ENCODE measurements around the gene BIK. TPM values are rescaled to one million over a fixed set of nuclear protein-coding genes. Genes with fewer than 3 reads are reported as not detected.

BIK gene
- total RNA-seq, 1 experiment from 2014 or later, result 43.1 TPM

DNA sequence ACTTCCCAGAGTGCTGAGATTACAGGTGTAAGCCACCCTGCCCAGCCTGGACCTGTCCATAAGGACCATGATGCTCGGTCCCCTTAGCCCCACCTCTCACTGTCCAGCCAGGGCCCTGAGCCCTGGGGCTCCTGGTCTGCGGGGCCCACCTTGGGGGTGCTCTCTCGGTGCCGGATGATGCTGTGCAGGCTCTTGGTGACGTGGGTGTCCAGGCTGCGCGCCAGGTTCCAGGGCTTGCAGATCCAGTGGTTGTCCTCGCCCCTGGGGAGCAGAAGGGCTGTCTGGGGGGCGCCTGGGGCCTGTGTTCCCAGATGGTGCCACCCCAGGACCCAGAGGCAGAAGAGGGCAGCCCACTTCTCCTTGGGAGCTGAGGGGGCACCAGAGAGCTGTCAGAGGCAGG is 63.0 kb downstream of the BIK start:
- Mint-ChIP-seq H3K27me3 (ENCODE audit: unreplicated experiment) (no peaks in the 10 kb centered on the region), H3K4me3 (ENCODE audit: low read depth, unreplicated experiment) (no peak overlapping the region), H3K9me3 (ENCODE audit: low read depth, unreplicated experiment) (no peaks in the 10 kb centered on the region), H3K4me1 (ENCODE audit: low read depth, unreplicated experiment) (no peaks in the 10 kb centered on the region), H3K36me3 (ENCODE audit: insufficient read depth, unreplicated experiment) (peaks cover 58% of the 10 kb centered on the region), H3K27ac (ENCODE audit: unreplicated experiment) (no peak overlapping the region)
- intact Hi-C loops (cut with micrococcal nuclease; ENCODE audit: unreplicated experiment), result no loop called here
- CTCF ChIA-PET, result no interaction called here
- BruUV-seq (replicated peaks), result no TSS peak
- no peak for DNase-seq
- TF ChIP-seq, protein P1, sequence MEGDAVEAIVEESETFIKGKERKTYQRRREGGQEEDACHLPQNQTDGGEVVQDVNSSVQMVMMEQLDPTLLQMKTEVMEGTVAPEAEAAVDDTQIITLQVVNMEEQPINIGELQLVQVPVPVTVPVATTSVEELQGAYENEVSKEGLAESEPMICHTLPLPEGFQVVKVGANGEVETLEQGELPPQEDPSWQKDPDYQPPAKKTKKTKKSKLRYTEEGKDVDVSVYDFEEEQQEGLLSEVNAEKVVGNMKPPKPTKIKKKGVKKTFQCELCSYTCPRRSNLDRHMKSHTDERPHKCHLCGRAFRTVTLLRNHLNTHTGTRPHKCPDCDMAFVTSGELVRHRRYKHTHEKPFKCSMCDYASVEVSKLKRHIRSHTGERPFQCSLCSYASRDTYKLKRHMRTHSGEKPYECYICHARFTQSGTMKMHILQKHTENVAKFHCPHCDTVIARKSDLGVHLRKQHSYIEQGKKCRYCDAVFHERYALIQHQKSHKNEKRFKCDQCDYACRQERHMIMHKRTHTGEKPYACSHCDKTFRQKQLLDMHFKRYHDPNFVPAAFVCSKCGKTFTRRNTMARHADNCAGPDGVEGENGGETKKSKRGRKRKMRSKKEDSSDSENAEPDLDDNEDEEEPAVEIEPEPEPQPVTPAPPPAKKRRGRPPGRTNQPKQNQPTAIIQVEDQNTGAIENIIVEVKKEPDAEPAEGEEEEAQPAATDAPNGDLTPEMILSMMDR (IDR thresholded peaks at IDR 0.05; ENCODE audit: unreplicated experiment), result no peak

DNA sequence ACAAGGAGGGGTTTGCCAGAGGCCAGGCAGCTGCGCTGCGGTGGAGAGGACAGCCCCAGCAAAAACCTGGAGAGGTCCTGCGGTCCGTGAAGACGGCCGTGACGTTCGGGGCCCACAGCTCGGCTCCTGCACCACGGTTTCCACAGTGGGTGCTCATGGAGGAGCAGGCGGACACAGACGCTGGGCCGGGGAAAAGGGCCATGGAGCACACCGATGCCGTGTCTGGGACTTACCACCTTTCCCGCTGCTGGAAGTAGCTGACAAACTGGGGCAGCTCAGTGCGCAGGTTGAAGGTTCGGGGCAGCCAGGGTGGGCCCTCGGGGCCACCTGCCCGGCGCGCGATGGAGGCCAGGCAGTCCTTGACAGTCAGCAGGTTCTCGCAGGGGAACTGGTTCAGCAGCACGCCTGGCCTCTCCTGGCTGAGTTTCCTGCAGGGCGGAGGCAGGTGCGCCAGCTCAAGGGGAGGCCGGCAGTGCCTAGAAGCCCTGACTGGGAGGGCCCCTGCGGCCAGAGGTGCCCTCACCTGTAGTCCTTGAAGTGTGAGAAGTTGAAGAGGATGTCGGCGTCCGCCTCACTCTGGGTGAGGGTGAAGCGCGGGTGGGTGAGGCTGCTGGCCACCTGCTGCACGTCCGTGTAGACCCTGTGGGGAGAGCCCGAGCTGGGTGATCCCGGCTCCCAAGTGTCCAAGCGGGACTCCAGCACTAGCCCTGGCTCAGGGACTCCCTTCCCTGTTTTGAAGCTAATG is 63.6 kb downstream of the BIK start:
- H3K27ac Mint-ChIP-seq (ENCODE audit: unreplicated experiment), result no peak overlapping the region
- H3K4me1 Mint-ChIP-seq (ENCODE audit: low read depth, unreplicated experiment), result no peaks in the 10 kb centered on the region
- TF ChIP-seq, protein P1 (IDR thresholded peaks at IDR 0.05; ENCODE audit: unreplicated experiment), result no peak
- intact Hi-C loops (cut with micrococcal nuclease; ENCODE audit: unreplicated experiment), result no loop called here
- no peak for DNase-seq
- no peak overlapping the region for H3K4me3 Mint-ChIP-seq (ENCODE audit: low read depth, unreplicated experiment)
- H3K27me3 Mint-ChIP-seq (ENCODE audit: unreplicated experiment), result no peaks in the 10 kb centered on the region
- CTCF ChIA-PET, result interaction anchor here (1.0 kb wide), 1 partner anchor 15 kb away, joined by 3 read pairs; no protein-coding TSS in a partner anchor
- H3K9me3 Mint-ChIP-seq (ENCODE audit: low read depth, unreplicated experiment), result no peaks in the 10 kb centered on the region
- peaks cover 58% of the 10 kb centered on the region for H3K36me3 Mint-ChIP-seq (ENCODE audit: insufficient read depth, unreplicated experiment)
- no TSS peak for BruUV-seq (replicated peaks)

DNA sequence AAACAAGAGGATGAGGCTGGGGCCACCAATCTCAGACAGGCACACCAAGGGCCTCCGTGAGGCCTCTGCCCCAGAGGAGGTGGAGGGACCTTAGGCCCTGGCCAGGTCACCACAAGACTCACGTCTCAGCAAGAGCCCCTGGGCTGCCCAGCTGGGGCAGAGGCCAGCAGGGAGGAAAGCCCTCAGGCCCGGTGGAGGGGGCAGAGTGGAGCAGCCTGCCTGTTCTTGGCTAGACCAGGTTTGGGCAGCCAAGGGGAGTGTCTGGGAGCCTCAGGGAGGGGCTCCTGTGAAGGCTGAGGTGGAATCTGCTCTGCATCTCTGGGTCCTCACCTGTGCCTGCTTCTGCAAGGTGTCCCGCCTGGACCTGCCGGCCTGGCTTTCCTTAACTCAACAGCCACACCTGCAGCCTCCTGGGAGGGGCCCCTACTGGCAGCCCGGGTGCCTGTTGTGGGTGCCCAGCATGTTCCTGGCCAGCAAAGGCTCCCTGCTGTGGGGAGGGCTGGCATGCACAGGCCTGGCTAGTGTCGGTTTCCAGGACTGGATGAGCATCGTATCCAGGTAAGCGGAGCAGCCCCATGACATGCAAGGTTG is 64.5 kb downstream of the BIK start:
- no peak for DNase-seq
- H3K36me3 Mint-ChIP-seq (ENCODE audit: insufficient read depth, unreplicated experiment), result peaks cover 53% of the 10 kb centered on the region
- H3K27ac Mint-ChIP-seq (ENCODE audit: unreplicated experiment), result no peak overlapping the region
- no peaks in the 10 kb centered on the region for H3K27me3 Mint-ChIP-seq (ENCODE audit: unreplicated experiment)
- CTCF ChIA-PET, result interaction anchor here (1.0 kb wide), 1 partner anchor 16 kb away, joined by 3 read pairs; no protein-coding TSS in a partner anchor
- intact Hi-C loops (cut with micrococcal nuclease; ENCODE audit: unreplicated experiment), result no loop called here
- no peak overlapping the region for H3K4me3 Mint-ChIP-seq (ENCODE audit: low read depth, unreplicated experiment)
- no TSS peak for BruUV-seq (replicated peaks)
- no peaks in the 10 kb centered on the region for H3K4me1 Mint-ChIP-seq (ENCODE audit: low read depth, unreplicated experiment)
- TF ChIP-seq, protein P1 (IDR thresholded peaks at IDR 0.05; ENCODE audit: unreplicated experiment), result no peak
- H3K9me3 Mint-ChIP-seq (ENCODE audit: low read depth, unreplicated experiment), result no peaks in the 10 kb centered on the region

DNA sequence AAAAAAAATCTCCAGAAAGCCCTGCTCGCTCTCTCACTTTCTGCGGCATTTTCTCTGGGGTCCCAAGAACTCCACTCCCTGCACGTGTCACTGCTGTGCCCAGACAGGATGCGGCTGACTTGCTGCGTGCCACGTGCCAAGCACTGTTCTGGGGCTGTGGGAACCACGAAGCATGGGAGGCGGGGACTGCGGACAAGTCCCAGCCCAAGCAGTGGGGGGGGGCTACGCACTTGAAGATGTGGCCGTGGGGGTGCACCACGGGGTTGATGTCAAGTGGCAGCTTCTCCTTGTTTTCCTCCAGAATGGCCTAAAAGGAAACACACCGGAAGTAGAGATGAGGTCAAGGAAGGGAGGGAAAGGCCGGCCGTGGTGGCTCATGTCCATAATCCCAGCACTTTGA is 65.5 kb downstream of the BIK start:
- TF ChIP-seq, protein P1 (IDR thresholded peaks at IDR 0.05; ENCODE audit: unreplicated experiment), result no peak
- DNase-seq, result no peak
- H3K36me3 Mint-ChIP-seq (ENCODE audit: insufficient read depth, unreplicated experiment), result peaks cover 61% of the 10 kb centered on the region
- H3K27me3 Mint-ChIP-seq (ENCODE audit: unreplicated experiment), result no peaks in the 10 kb centered on the region
- CTCF ChIA-PET, result no interaction called here
- no peaks in the 10 kb centered on the region for H3K9me3 Mint-ChIP-seq (ENCODE audit: low read depth, unreplicated experiment)
- H3K27ac Mint-ChIP-seq (ENCODE audit: unreplicated experiment), result no peak overlapping the region
- no peaks in the 10 kb centered on the region for H3K4me1 Mint-ChIP-seq (ENCODE audit: low read depth, unreplicated experiment)
- BruUV-seq (replicated peaks), result no TSS peak
- H3K4me3 Mint-ChIP-seq (ENCODE audit: low read depth, unreplicated experiment), result no peak overlapping the region
- intact Hi-C loops (cut with micrococcal nuclease; ENCODE audit: unreplicated experiment), result no loop called here

All from Calu3 (cell line).